ENCODE results near the gene COG5. TPM values are rescaled to one million over a fixed set of nuclear protein-coding genes. Genes with fewer than 3 reads are reported as not detected.

The COG5 gene
- total RNA-seq, 1 donor from 2014 or later = 52.0 TPM

GRCh38 chr7:107579885-107580715 lies 16.4 kb upstream of the COG5 start, which contains the start of gene BCAP29:
Gene BCAP29, plus strand, starts transcription at chr7:107580246. Its CDS starts 527 bp downstream, at chr7:107580773.
- no peak for TF ChIP-seq CTCF (IDR thresholded peaks at IDR 0.05; ENCODE audit: unreplicated experiment)
- Mint-ChIP-seq H3K36me3 (peaks cover 6% of the 10 kb centered on the region), H3K4me3 (peak within 1 kb of the TSS; percentile 92), H3K27ac (peak within 1 kb of the TSS; percentile 93), H3K9me3 (no peaks in the 10 kb centered on the region), H3K27me3 (ENCODE audit: low read depth) (no peaks in the 10 kb centered on the region), H3K4me1 (peaks cover 17% of the 10 kb centered on the region)
- peak; percentile 48 to 68 for DNase-seq (ENCODE audit: low spot score in 2 of 2, unreplicated experiment in 2 of 2)

- Mint-ChIP-seq H3K27ac (peak overlapping the region; percentile 93), H3K9me3 (no peaks in the 10 kb centered on the region), H3K4me3 (peak overlapping the region; percentile 92), H3K4me1 (peaks cover 17% of the 10 kb centered on the region), H3K36me3 (peaks cover 6% of the 10 kb centered on the region), H3K27me3 (ENCODE audit: low read depth) (no peaks in the 10 kb centered on the region)
- TF ChIP-seq CTCF (IDR thresholded peaks at IDR 0.05; ENCODE audit: unreplicated experiment) = no peak
- DNase-seq (ENCODE audit: low spot score in 2 of 2, unreplicated experiment in 2 of 2) = no peak
Observed at GRCh38 chr7:107579554-107579884, 15.8 kb upstream of the COG5 start.

- Mint-ChIP-seq H3K9me3 (no peaks in the 10 kb centered on the region), H3K27ac (no peak overlapping the region), H3K36me3 (peaks cover 15% of the 10 kb centered on the region), H3K4me1 (no peaks in the 10 kb centered on the region), H3K27me3 (ENCODE audit: low read depth) (no peaks in the 10 kb centered on the region), H3K4me3 (no peak overlapping the region)
- DNase-seq (ENCODE audit: low spot score in 2 of 2, unreplicated experiment in 2 of 2) = no peak
- no peak for TF ChIP-seq CTCF (IDR thresholded peaks at IDR 0.05; ENCODE audit: unreplicated experiment)
Observed at GRCh38 chr7:107573537-107573936, 9.8 kb upstream of the COG5 start.

GRCh38 chr7:107570298-107570697 lies 6.6 kb upstream of the COG5 start:
- Mint-ChIP-seq H3K27ac (no peak overlapping the region), H3K4me3 (no peak overlapping the region), H3K27me3 (ENCODE audit: low read depth) (no peaks in the 10 kb centered on the region), H3K9me3 (no peaks in the 10 kb centered on the region), H3K36me3 (peaks cover 21% of the 10 kb centered on the region), H3K4me1 (peaks cover 4% of the 10 kb centered on the region)
- no peak for DNase-seq (ENCODE audit: low spot score in 2 of 2, unreplicated experiment in 2 of 2)
- TF ChIP-seq CTCF (IDR thresholded peaks at IDR 0.05; ENCODE audit: unreplicated experiment) = no peak

DNA sequence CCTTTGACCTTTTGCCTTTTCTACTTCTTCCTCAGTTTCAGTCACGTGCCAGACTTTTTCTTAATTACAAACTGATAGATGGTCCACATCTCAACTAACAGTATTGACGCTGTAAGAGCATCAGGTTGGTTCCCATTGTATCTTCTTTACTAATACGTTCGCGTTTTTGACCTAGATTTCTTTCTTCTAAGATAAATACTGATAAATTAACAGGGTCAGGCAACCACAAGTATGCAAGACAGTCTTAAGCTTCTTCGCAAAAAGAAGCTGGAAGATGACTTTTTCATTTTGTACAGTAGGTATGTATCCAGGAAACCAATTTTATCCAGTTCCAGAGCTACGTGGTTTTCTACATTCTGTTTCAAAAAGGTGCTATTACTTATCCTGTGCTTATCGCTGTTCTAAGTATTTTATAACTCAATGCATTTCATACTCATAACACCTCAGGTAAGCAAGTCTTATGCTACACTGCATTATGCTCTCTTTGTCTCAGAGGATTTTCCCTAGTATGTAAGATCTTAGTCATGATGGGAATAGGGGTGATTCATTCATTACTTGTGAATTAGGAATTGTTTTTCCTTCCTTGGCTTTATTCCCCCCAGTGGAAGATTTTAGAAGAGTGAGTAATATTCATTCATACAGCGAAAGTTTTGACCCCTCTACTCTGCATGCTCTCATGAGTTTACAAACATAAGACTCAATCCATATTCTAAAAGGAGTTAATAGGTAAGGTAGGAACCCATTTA lies 1.0 kb upstream of the COG5 start:
- no peak for DNase-seq (ENCODE audit: low spot score in 2 of 2, unreplicated experiment in 2 of 2)
- Mint-ChIP-seq H3K4me1 (peaks cover 40% of the 10 kb centered on the region), H3K27me3 (ENCODE audit: low read depth) (no peaks in the 10 kb centered on the region), H3K9me3 (no peaks in the 10 kb centered on the region), H3K4me3 (peak overlapping the region; percentile 74), H3K36me3 (peaks cover 11% of the 10 kb centered on the region), H3K27ac (peak overlapping the region; percentile 92)
- no peak for TF ChIP-seq CTCF (IDR thresholded peaks at IDR 0.05; ENCODE audit: unreplicated experiment)
